GM23338 (cell line): ENCODE measurements around the gene BICC1. TPM values are rescaled to one million over a fixed set of nuclear protein-coding genes. Genes with fewer than 3 reads are reported as not detected.

ENCODE experiments used
- ATAC-seq: fragments of 200-7000 bp; cut with Tn5 transposase; 3 replicates; pipeline ENCODE4 v1.9.1; 2020
- DNase-seq: peaks from one replicate; pipeline ENCODE4 v3.0.0-alpha.2; 2015; ENCODE audit warnings: low spot score
- H2AFZ ChIP-seq: fragments of 200-600 bp; sonication (generic); 2 replicates; pipeline ENCODE4 v1.8.0; 2016; ENCODE audit warnings: antibody characterized with exemption, mild to moderate bottlenecking, moderate library complexity
- H3F3A ChIP-seq: fragments of 200-600 bp; sonication (generic); replicated peaks from 2 replicates; pipeline ENCODE4 v1.8.0; 2017; ENCODE audit warnings: antibody characterized with exemption, mixed run types, low read depth
- H3K27ac ChIP-seq: fragments of 200-600 bp; sonication (generic); 2 replicates; pipeline ENCODE4 v1.6.1; 2016; ENCODE audit warnings: low read depth
- H3K27me3 ChIP-seq: fragments of 200-600 bp; sonication (generic); 2 replicates; pipeline ENCODE4 v1.8.0; 2016; ENCODE audit warnings: mild to moderate bottlenecking, mixed run types, moderate library complexity; ENCODE audit not compliant: insufficient read depth
- H3K36me3 ChIP-seq: fragments of 200-600 bp; sonication (generic); 2 replicates; pipeline ENCODE4 v1.8.0; 2016; ENCODE audit warnings: mild to moderate bottlenecking; ENCODE audit not compliant: insufficient read depth
- H3K4me1 ChIP-seq: fragments of 200-600 bp; sonication (generic); 2 replicates; pipeline ENCODE4 v1.8.0; 2016; ENCODE audit warnings: mild to moderate bottlenecking, moderate library complexity; ENCODE audit not compliant: insufficient read depth
- H3K4me2 ChIP-seq: fragments of 200-600 bp; sonication (generic); 2 replicates; pipeline ENCODE4 v1.7.1; 2017; ENCODE audit warnings: mixed run types
- H3K4me3 ChIP-seq: fragments of 200-600 bp; sonication (generic); 2 replicates; pipeline ENCODE4 v1.6.1; 2016; ENCODE audit warnings: mixed run types
- H3K79me2 ChIP-seq: fragments of 200-600 bp; sonication (generic); replicated peaks from 2 replicates; pipeline ENCODE4 v1.8.0; 2017; ENCODE audit warnings: mild to moderate bottlenecking; ENCODE audit not compliant: insufficient read depth
- H3K9me2 ChIP-seq: fragments of 200-600 bp; sonication (generic); 2 replicates; pipeline ENCODE4 v1.8.0; 2017; ENCODE audit not compliant: insufficient read depth
- H4K20me1 ChIP-seq: fragments of 200-600 bp; sonication (generic); replicated peaks from 2 replicates; pipeline ENCODE4 v1.8.0; 2017; ENCODE audit warnings: mild to moderate bottlenecking; ENCODE audit not compliant: insufficient read depth
- H3K27ac Mint-ChIP-seq: 2 replicates; pipeline ENCODE4 v1.8.0; 2020; ENCODE audit warnings: inconsistent platforms, mild to moderate bottlenecking, moderate library complexity, mixed read lengths
- H3K27me3 Mint-ChIP-seq: 3 replicates; pipeline ENCODE4 v1.8.0; 2022; ENCODE audit warnings: low read depth, mild to moderate bottlenecking, moderate library complexity, mixed read lengths, inconsistent platforms; ENCODE audit not compliant: insufficient read depth, poor library complexity
- H3K36me3 Mint-ChIP-seq: 3 replicates; pipeline ENCODE4 v1.8.0; 2021; ENCODE audit warnings: low read depth, mild to moderate bottlenecking, inconsistent platforms, moderate library complexity, mixed read lengths
- H3K4me1 Mint-ChIP-seq: 3 replicates; pipeline ENCODE4 v1.8.0; 2020; ENCODE audit warnings: mild to moderate bottlenecking, inconsistent platforms, mixed read lengths
- H3K4me3 Mint-ChIP-seq: 3 replicates; pipeline ENCODE4 v1.8.0; 2021; ENCODE audit warnings: moderate library complexity, mild to moderate bottlenecking, inconsistent platforms, mixed read lengths
- H3K9me3 Mint-ChIP-seq: 3 replicates; pipeline ENCODE4 v1.8.0; 2020; ENCODE audit warnings: moderate library complexity, mild to moderate bottlenecking, inconsistent platforms, mixed read lengths
- EZH2 ChIP-seq: fragments of 200-600 bp; sonication (generic); IDR thresholded peaks from one replicate; pipeline ENCODE4 v1.8.0; 2017; ENCODE audit warnings: antibody characterized with exemption, mild to moderate bottlenecking, low read depth; ENCODE audit not compliant: unreplicated experiment
- ZNF114 ChIP-seq: fragments of 250-450 bp; sonication (Bioruptor Pico); IDR thresholded peaks from 2 replicates; pipeline ENCODE4 v1.5.0; 2020; ENCODE audit warnings: mild to moderate bottlenecking, moderate library complexity
- polyA plus RNA-seq: library from polyadenylated mRNA; unstranded; fragments of >200 nt; fragmentation: Nextera tagmentation; extraction: Ambion mirVana; gene quantifications from 2 replicates; pipeline ENCODE4 v1.2.1, GENCODE V29; 2016
- total RNA-seq: library from RNA; depleted of rRNA; stranded (reverse); fragments of >200 nt; shearing (Covaris generic); gene quantifications from 2 replicates; pipeline ENCODE4 v1.2.3, GENCODE V29; 2014
- TF ChIP-seq, protein P1 (sequence below): fragments of 250-450 bp; sonication (Bioruptor Pico); IDR thresholded peaks from 2 replicates; pipeline ENCODE4 v1.5.0; 2020; ENCODE audit warnings: mild to moderate bottlenecking, moderate library complexity
- TF ChIP-seq, protein P2 (sequence below), 2 experiments: fragments of 200-600 bp in 1 of 2; sonication (generic) in 1 of 2; conservative IDR thresholded peaks; 2 replicates each; pipeline versions ENCODE4 v1.5.1 to v1.6.1; 2016 to 2017; ENCODE audit warnings: antibody characterized with exemption in 2 of 2, low read depth in 2 of 2, mild to moderate bottlenecking in 2 of 2, moderate library complexity in 1 of 2
- TF ChIP-seq, protein P3 (sequence below): IDR thresholded peaks from 2 replicates; pipeline ENCODE4 v1.6.1; 2016; ENCODE audit warnings: antibody characterized with exemption

BICC1 gene
- total and polyA plus RNA-seq, 2 experiments from 2014 or later, result 1.3 to 2.2 TPM

DNA sequence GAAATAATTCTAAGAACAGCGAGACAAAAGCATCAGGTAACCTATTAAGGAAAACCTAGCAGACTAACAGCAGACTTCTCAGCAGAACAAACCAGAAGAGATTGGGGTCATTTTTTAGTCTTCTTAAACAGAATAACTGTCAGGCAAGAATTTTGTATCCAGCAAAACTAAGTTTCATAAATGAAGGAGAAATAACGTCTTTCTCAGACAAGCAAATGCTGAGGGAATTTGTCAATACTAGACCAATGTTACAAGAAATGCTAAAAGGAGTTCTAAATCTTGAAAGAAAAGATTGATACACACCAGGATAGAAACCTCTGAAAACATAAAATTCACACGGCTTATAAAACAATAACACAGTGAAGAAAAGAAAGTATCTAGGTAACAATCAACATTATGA lies 22.6 kb downstream of the BICC1 start (continued):
- TF ChIP-seq, protein P1, sequence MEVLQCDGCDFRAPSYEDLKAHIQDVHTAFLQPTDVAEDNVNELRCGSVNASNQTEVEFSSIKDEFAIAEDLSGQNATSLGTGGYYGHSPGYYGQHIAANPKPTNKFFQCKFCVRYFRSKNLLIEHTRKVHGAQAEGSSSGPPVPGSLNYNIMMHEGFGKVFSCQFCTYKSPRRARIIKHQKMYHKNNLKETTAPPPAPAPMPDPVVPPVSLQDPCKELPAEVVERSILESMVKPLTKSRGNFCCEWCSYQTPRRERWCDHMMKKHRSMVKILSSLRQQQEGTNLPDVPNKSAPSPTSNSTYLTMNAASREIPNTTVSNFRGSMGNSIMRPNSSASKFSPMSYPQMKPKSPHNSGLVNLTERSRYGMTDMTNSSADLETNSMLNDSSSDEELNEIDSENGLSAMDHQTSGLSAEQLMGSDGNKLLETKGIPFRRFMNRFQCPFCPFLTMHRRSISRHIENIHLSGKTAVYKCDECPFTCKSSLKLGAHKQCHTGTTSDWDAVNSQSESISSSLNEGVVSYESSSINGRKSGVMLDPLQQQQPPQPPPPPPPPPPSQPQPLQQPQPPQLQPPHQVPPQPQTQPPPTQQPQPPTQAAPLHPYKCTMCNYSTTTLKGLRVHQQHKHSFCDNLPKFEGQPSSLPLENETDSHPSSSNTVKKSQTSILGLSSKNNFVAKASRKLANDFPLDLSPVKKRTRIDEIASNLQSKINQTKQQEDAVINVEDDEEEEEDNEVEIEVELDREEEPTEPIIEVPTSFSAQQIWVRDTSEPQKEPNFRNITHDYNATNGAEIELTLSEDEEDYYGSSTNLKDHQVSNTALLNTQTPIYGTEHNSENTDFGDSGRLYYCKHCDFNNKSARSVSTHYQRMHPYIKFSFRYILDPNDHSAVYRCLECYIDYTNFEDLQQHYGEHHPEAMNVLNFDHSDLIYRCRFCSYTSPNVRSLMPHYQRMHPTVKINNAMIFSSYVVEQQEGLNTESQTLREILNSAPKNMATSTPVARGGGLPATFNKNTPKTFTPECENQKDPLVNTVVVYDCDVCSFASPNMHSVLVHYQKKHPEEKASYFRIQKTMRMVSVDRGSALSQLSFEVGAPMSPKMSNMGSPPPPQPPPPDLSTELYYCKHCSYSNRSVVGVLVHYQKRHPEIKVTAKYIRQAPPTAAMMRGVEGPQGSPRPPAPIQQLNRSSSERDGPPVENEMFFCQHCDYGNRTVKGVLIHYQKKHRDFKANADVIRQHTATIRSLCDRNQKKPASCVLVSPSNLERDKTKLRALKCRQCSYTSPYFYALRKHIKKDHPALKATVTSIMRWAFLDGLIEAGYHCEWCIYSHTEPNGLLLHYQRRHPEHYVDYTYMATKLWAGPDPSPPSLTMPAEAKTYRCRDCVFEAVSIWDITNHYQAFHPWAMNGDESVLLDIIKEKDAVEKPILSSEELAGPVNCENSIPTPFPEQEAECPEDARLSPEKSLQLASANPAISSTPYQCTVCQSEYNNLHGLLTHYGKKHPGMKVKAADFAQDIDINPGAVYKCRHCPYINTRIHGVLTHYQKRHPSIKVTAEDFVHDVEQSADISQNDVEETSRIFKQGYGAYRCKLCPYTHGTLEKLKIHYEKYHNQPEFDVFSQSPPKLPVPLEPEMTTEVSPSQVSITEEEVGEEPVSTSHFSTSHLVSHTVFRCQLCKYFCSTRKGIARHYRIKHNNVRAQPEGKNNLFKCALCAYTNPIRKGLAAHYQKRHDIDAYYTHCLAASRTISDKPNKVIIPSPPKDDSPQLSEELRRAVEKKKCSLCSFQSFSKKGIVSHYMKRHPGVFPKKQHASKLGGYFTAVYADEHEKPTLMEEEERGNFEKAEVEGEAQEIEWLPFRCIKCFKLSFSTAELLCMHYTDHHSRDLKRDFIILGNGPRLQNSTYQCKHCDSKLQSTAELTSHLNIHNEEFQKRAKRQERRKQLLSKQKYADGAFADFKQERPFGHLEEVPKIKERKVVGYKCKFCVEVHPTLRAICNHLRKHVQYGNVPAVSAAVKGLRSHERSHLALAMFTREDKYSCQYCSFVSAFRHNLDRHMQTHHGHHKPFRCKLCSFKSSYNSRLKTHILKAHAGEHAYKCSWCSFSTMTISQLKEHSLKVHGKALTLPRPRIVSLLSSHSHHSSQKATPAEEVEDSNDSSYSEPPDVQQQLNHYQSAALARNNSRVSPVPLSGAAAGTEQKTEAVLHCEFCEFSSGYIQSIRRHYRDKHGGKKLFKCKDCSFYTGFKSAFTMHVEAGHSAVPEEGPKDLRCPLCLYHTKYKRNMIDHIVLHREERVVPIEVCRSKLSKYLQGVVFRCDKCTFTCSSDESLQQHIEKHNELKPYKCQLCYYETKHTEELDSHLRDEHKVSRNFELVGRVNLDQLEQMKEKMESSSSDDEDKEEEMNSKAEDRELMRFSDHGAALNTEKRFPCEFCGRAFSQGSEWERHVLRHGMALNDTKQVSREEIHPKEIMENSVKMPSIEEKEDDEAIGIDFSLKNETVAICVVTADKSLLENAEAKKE, result no peak
- no peak for TF ChIP-seq EZH2
- TF ChIP-seq, protein P2, sequence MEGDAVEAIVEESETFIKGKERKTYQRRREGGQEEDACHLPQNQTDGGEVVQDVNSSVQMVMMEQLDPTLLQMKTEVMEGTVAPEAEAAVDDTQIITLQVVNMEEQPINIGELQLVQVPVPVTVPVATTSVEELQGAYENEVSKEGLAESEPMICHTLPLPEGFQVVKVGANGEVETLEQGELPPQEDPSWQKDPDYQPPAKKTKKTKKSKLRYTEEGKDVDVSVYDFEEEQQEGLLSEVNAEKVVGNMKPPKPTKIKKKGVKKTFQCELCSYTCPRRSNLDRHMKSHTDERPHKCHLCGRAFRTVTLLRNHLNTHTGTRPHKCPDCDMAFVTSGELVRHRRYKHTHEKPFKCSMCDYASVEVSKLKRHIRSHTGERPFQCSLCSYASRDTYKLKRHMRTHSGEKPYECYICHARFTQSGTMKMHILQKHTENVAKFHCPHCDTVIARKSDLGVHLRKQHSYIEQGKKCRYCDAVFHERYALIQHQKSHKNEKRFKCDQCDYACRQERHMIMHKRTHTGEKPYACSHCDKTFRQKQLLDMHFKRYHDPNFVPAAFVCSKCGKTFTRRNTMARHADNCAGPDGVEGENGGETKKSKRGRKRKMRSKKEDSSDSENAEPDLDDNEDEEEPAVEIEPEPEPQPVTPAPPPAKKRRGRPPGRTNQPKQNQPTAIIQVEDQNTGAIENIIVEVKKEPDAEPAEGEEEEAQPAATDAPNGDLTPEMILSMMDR (conservative IDR thresholded peaks at IDR 0.05; ENCODE audit: low read depth in 2 of 2), result no peak
- no peak for TF ChIP-seq ZNF114

DNA sequence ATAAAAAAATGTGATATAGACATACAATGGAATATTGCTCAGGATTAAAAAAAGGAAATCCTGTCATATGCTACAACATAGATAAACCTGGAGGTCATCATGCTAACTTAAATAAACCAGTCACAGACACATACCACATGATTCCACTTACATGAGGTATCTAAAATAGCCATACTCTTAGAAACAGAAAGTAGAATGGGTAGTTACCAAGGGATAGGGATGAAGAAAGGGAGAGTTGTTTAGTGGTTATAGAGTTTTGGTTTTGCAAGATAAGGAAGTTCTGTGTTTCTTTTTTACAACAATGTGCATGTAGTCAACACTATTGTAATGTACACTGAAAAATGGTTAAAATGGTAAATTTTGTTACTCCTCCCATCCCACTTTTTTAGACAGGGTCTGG lies 30.5 kb downstream of the BICC1 start:
- no peaks in the 10 kb centered on the region for H3K4me1 ChIP-seq
- no peaks in the 10 kb centered on the region for H3F3A ChIP-seq
- Mint-ChIP-seq H3K27me3 (peaks cover 1% of the 10 kb centered on the region), H3K9me3 (peaks cover 3% of the 10 kb centered on the region; the same call in 1 of the 3 replicates), H3K4me3 (no peak overlapping the region), H3K36me3 (no peaks in the 10 kb centered on the region), H3K27ac (no peak overlapping the region), H3K4me1 (no peaks in the 10 kb centered on the region)
- no peaks in the 10 kb centered on the region for H4K20me1 ChIP-seq
- no peaks in the 10 kb centered on the region for H3K79me2 ChIP-seq
- H3K4me2 ChIP-seq, result no peak overlapping the region
- H3K36me3 ChIP-seq, result no peaks in the 10 kb centered on the region
- DNase-seq, result no peak
- no peak for ATAC-seq
- no peak overlapping the region for H3K27ac ChIP-seq
- H3K9me2 ChIP-seq, result no peaks in the 10 kb centered on the region
- H3K27me3 ChIP-seq, result no peaks in the 10 kb centered on the region
- no peak overlapping the region for H2AFZ ChIP-seq
- no peak overlapping the region for H3K4me3 ChIP-seq
- TF ChIP-seq, protein P1, result no peak
- TF ChIP-seq, protein P3, sequence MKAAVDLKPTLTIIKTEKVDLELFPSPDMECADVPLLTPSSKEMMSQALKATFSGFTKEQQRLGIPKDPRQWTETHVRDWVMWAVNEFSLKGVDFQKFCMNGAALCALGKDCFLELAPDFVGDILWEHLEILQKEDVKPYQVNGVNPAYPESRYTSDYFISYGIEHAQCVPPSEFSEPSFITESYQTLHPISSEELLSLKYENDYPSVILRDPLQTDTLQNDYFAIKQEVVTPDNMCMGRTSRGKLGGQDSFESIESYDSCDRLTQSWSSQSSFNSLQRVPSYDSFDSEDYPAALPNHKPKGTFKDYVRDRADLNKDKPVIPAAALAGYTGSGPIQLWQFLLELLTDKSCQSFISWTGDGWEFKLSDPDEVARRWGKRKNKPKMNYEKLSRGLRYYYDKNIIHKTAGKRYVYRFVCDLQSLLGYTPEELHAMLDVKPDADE, result no peak
